Measurements from ENCODE around the gene SNTG2.
"Not testable (repeated sequence)": the region's sequence is repeated elsewhere in the genome, so short reads cannot be mapped to it uniquely, and the experiment has no call there.

DNA sequence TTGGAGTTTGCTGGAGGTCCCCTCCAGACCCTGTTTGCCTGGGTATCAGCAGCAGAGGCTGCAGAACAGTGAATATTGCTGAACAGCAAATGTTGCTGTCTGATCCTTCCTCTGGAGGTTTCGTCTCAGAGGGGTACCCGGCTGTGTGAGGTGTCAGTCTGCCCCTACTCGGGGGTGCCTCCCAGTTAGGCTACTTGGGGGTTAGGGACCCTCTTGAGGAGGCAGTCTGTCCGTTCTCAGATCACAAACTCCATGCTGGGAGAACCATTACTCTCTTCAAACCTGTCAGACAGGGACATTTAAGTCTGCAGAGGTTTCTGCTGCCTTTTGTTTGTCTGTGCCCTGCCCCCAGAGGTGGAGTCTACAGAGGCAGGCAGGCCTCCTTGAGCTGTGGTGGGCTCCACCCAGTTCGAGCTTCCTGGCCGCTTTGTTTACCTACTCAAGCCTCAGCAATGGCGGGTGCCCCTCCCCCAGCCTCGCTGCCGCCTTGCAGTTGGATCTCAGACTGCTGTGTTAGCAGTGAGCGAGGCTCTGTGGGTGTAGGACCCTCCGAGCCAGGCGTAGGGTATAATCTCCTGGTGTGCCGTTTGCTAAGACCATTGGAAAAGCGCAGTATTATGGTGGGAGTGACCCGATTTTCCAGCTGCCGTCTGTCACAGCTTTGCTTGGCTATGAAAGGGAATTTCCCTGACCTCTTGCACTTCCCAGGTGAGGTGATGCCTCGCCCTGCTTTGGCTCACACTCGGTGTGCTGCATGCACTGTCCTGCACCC, 437.5 kb downstream of the SNTG2 start:
- not testable (repeated sequence) for TF ChIP-seq POLR2A (IDR thresholded peaks at IDR 0.05; ENCODE audit: low read length); GATA1 (IDR thresholded peaks at IDR 0.05; ENCODE audit: low read depth, low read length)

Data from erythroblast (primary cell).